Measurements from ENCODE around the gene LRP1B.

LRP1B gene

DNA sequence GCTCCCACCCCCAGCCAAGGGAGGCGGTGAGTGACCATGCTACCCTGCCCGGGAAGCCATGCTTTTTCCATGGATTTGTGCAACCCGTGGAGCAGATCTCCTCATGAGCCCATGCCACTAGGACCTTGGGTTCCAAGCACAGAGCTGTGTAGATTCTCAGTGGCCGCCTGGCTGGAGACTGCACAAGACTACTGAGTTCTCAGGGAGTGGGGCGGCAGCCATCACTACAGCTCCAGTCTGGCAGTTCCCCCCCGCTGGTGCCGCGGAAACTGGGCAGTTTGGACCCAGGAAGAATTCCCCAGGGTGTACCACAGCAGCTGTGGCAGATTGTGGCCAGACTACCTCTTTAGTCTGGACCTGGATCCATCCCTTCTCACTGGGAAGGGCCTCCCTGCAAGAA lies 470.6 kb downstream of the LRP1B start:
- DNase-seq (ENCODE audit: low spot score): no peak

DNA sequence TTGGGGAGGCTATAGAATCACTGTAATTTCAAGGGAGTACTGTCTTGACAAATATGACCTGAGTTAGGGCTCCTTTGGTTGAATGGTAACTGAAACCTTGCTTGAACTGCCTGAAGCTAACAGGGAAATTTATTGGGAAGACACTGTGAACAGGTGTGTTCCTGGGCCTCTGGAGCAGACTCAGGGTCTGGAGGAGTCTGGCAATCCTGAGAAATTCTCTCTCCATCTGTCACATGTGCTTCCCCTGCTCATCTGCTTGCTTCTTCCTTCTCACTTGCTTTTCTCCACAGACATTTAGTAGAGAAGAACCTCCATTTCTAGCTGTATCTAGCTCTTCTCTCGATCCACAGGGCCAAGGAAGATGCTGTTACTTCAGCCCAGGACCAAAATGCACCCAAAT lies 476.5 kb downstream of the LRP1B start:
- DNase-seq (ENCODE audit: low spot score): no peak

DNA sequence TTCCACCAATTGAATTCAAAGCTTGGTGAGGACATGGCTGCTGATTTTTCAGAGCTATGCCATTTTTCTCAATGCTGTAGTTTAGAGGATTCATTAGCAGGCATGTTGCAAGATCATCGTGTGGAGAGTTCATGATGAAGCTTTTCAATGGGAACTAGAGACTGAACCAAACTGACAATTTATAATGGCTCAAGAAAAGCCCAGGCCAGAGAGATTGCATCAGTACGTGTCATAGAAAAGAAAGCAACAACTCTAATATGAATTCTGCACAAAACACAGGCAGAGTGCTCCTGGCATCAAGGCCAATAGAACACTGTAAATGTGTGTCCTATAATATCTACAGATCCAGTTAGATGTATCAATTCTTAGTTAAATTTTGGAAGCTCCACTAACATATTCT lies 477.6 kb downstream of the LRP1B start:
- no peak for DNase-seq (ENCODE audit: low spot score)

DNA sequence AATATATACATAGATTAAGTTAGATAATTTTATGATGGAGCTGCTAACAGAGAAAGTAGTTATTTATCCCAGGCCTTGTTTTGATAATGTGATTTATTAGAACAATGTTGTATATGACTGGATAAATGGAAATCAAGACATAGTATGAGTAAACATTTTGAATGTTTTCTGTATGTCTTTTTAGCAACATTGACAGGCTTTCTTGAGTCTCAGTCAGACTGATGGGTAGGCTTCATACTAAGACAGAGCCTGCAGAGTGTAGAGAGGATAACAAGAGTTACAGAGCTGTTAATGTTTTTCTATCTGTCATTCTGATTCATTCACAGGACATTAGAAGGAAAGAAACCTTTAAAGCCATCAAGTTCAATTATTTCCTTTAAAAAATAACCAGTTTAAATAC lies 478.5 kb downstream of the LRP1B start:
- DNase-seq (ENCODE audit: low spot score): no peak

DNA sequence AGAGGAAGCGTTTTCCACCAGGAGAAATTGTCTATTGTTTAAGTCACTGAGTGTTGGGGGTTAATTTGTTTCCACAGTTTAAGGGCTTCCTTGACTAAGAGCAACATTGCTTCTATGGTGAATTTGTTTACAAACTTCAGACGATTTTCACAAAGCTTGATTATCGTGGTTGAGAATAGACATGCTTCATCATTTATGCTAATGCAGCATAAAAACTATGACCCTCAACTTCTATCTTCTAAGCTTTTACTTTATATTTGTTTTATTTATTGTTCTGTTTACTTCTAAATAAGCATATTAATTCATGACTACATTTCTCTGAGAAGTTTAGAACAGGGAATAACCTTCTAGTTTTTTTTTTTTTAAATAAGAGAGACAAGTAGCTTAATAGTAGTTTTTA lies 483.5 kb downstream of the LRP1B start:
- DNase-seq (ENCODE audit: low spot score): no peak

DNA sequence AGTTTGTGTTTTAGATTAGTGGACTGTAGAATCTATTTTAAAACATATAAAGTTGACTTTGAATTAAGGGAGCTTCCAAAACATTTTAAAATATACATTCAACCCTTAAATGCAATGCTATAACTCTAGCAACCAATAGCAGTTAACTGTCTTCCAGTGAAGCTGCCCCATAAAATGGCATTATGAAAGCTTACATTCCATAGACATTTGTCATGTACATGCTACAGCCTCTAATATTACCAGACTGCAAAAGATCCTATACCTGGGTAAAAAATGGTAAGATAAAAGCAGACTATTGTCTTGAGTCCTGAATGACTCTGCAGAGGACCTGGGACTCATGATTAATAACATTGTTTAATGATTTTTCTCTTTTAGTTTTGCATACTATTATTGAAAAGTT lies 489.4 kb downstream of the LRP1B start:
- DNase-seq (ENCODE audit: low spot score): no peak

DNA sequence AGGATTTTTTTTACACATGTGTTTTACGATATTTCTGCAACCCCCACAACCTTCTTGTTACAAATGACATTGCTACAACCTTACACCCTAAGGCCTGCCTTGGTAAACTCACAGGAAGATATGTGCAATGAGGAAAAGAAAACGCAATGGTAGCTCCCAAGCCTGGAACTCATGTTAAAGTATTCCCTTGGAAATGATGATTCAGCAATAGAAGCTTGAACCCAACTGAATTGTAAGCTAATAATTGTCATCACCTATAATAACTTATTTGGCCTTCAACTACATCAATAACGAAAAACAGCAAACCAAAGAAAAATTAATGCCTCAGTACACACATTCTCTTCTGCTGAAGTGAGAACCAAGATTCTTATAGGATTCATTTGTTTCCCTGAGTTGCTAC lies 491.0 kb downstream of the LRP1B start:
- no peak for DNase-seq (ENCODE audit: low spot score)

DNA sequence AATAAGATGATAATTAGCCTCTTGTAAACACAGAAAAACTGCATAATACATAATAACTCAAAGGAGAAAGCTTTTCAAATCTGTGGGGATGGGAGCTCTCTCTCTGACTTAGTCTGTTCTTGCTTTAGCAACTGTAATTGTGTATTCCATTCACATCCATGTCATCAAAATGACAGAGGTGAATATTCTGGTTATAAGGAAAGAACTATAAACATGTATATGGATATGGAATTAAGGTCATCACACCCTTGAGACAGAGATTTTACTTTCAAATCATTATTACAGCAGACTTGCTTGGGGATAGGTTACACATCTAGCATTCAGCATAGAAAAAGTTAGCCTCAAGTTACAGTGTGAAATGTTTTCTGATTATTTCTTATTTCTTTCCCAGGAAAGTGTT lies 497.7 kb downstream of the LRP1B start:
- DNase-seq (ENCODE audit: low spot score): no peak

DNA sequence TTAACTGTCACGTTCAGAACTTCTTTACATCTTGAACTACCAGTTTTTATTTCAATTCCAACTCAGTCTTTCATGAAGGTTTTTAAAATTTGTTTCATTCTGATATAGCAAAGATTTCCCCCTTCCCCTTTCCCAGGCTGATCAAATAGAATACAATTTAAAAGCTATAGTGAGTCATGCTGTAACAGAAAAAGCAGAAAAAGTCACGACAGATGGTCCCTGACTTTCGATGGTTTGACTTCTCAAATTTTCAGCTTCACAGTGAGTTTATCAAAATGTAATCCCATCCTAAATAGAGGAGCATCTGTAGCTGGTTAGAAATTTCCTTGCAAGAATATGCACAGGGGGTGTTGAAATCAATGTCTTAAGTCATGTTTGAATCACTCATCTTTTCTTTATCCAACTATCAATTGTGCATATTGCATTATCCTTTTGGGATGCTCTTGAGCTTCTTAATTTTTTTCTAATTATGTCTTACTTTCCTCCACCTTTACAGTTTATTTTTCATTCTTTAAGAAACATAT lies 500.3 kb downstream of the LRP1B start:
- DNase-seq (ENCODE audit: low spot score): no peak

DNA sequence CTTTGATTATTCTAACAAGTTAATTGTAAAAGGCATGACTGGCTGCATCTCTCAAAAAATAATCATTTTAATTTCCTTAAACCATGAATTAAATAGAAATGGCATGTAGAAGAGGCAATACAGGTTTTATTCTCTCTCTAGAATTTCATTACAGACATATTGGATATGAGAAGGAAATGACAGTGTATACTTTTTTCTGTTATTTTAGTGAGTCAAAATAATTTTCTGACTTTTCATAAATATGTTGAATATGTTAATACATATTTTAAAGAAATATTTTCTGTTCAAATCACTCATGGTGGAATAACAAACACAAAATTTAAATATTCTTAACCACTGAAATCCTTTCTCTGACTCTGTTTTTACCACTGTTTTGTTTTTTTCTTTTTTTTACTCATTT lies 510.4 kb downstream of the LRP1B start:
- no peak for DNase-seq (ENCODE audit: low spot score)

DNA sequence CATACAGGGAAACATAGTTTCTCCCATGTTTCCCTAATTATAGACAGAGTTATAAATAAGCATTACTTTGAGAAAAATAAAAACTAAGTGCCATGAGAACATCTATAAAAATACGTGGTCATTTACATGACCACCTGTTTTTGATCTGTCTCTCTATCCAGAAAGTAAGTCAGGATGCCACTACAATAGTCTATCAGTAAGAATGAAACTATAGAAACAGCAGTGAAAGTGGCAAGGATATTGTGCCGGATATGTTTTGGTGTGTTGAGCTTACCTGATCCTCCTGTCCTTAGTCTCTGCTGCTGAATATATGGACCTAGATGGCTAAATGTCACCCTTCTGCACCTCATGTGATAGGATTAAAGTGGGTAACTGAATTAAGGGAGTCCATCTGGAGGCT lies 512.4 kb downstream of the LRP1B start:
- no peak for DNase-seq (ENCODE audit: low spot score)

DNA sequence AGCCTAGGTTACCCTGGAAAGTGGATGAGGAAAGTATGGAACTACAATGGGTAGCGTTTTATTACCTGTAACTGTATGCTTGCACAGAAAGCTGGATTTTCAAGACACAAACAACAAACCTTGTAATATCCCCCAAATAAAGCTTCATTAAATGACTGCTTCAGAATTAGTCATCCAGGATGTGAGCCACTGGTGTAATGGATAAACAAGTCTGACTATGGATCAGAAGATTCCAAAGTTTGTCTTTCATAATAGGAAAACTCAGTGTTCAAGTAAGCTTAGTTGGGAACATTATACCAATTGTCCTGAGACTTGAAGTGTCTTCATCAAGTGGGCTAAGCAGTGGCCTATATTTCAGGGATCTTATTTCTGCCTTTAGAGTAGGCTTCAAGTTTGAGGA lies 518.8 kb downstream of the LRP1B start:
- DNase-seq (ENCODE audit: low spot score): no peak

DNA sequence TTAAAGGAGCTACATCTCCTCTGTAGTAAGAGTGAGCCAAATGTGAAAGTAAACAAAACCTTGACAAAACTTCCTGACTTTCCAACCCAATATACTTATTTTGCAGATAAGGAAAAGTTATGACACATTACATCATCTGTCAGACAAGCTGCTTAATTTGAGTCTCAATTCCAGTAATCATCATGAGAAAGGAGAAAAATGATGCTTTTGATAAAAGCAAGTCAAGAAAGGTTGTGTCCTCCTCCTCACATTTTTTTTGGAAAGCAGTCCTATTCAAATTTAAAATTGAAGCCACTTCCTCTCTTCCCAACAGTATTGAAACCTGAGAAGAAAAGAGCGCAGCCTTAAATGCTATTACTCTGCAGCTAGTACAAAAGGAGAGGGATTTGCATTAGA lies 519.6 kb downstream of the LRP1B start:
- no peak for DNase-seq (ENCODE audit: low spot score)

DNA sequence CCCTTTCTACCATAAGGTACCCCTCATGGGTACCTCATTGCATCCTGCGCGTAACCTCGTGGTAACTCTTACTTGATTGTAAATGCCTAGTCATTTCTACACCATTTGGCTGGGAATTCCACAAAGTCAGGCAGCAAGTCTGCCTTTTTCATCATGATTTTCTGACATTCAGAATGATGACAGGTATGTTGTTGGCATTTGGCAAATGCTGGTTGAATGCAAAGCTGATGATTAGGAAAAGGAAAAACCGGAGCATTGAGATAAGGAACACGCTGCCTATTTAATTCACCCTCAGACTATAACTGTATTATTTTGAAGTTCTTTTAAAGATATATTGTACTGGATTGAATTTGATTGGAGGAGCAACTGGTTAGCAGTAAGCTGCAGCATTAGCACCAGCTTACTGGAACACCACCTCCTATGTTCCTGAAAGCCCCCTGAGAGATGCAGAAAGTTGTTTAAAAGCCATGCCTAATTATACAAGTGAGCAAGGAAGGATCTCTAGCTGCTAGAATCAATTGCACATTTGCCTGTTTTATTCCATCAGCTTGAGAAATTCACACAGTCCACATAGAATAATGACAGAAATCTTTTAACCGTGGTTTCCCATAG lies 520.1 kb downstream of the LRP1B start:
- no peak for DNase-seq (ENCODE audit: low spot score)

DNA sequence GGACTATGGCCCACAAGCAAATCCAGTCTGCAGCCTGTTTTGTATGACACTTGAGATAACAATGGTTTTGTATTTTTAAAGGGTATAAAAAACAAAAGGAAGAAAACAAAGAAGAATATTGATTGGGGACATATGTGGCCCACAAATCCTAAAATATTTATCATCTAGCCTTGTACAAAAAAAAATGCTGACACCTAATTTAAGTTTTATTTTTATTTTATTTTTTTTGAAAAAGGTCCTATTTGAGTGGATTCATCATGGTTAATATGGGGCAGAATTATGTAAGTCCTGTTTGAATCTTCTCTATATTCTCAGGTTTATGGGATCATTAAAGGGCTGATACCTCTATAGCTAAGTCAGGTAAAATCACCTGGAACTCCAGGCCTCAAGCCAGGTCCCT lies 525.7 kb downstream of the LRP1B start:
- DNase-seq (ENCODE audit: low spot score): no peak

DNA sequence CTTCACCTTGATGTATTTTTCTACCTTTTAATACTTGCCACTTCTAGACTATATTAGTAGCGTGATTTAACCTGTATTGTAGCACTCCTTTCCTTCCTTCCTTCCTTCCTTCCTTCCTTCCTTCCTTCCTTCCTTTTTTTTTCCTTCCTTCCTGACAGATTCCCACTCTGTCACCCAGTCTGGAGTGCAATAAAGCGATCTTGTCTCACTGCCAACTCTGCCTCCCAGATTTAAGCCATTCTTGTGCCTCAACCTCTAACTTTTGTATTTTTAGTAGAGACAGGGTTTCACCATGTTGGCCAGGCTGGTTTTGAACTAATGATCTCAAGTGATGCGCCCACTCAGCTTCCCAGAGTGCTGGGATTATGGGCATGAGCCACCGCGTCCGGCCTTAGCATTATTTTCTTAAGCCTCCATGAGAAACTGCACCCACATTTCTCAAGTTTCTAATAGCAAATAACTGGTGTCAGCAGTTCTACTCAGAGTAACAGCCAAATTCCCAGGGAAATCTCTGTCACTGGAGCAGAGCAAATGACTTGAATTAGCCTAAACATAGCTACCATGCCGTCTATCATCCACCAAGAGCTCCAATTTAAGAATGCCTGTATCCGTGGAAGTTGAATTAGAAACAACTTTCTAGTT lies 529.2 kb downstream of the LRP1B start:
- no peak for DNase-seq (ENCODE audit: low spot score)

DNA sequence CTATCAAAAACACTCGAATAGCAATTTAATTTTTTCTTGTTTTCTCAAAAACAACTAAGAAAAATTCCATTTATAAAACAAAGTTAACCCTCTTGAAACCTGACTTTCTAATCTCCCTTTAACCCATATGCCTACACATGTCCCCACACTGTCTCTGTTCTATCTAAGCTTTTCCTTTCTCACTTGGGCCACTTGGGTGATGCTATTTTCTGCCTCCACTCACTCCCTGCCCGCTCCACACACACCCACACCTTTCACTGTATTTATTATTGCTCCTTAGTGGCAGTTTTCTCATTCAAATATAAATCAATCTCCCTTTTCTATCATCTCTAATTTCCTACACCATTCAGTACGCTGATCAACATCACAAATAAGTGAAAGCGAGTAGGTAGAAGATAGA lies 531.1 kb downstream of the LRP1B start:
- DNase-seq (ENCODE audit: low spot score): no peak

DNA sequence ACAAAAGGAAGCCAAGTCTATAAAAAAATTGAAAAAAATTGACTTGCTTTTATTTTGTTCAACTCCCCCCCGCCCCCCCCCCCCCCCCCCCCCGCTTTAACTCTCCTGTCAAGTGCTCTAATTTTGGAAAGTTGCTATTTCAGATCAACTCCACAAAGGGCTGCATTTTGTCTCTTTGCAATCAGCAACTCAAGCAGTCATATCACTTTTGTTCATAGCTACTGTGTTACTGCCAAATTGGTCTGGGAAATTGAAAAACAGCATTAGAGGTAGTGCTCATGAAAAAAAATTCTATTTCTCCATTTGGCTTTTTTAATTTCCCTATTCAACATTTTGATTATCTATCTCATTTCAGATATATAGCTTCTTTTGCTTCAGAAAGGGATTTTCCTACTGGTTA lies 531.8 kb downstream of the LRP1B start:
- DNase-seq (ENCODE audit: low spot score): no peak

DNA sequence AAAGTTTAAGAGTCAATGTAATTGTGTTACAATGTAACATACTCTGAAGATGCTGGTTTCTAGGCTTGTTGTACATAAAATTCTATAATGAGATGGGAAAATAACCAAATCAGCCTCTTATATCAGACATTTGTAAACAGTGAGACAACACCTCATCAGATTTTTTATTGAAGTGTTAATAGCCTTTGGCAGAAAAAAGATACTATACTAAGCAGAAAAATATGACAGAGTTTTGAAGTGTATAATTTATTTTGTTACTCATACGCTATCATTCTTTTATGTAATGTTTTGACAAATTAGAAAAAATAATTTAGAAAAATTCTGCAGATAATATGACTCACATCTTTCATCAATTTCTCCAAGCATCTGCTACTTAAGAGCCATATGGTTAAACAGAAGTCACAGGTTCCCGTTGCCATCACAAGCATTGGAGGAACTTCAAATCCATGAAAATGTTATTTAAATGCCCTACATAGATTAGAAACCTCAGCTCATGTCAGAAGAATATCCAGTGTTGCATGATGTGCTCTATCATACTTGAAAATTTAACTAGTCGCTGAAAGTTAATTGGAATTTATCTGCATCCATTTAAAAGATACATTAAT lies 535.4 kb downstream of the LRP1B start:
- DNase-seq (ENCODE audit: low spot score): no peak

DNA sequence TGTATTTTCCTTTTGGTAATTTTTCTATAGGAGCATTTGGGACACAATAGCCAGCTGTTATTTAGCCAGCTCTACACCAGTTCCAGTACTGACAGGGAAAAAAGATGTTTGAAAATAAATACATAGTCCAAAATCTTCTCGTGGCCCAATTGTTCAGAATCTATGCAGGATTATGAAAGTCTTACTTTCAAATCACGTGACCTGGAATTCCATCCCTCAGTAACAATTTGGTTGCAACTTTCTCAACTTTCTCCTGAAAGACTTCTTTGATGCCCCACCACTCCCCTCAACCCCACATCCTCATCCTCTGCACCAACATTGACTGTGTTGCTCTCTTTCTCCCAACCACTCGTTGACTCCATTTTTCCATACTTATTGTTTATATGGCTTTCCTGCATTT lies 539.0 kb downstream of the LRP1B start:
- DNase-seq (ENCODE audit: low spot score): no peak

DNA sequence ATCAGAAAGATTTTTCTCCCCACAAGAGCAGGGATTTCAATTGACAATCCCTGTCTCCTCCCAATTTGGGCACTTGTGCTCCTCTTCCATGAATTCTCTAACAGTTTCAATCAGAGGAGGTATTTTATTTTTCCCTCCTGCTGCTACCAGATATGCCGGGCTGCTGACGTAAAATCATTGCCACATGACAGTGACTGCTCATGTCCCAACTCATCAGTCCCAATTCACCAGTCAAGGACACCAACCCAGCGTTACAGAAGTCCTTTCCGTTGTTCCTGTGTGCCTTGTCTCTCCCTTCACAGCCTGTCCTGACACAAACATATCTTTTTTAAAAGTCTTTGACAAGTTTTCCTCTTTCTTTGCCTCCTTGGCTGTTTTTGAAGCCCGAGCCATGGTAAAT lies 540.2 kb downstream of the LRP1B start:
- DNase-seq (ENCODE audit: low spot score): no peak

DNA sequence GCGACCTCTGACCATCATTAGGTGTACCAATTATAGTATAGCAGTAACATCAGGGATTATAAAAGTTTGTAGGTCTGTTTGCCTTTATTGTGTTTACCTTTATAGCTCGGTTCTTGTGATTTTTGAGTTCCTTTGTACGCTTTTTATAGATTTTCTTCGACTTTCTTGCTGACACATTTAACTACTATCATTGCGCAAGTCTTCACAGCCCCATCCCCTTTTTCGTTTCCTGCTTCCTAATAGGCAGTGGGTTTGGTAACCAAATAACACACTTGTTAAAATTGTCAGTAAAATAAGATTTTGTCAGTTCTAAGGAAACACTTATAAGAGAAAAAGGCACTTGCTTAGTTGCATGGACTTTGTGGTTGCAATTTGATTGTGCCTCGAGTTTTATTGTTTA lies 541.5 kb downstream of the LRP1B start:
- DNase-seq (ENCODE audit: low spot score): no peak

DNA sequence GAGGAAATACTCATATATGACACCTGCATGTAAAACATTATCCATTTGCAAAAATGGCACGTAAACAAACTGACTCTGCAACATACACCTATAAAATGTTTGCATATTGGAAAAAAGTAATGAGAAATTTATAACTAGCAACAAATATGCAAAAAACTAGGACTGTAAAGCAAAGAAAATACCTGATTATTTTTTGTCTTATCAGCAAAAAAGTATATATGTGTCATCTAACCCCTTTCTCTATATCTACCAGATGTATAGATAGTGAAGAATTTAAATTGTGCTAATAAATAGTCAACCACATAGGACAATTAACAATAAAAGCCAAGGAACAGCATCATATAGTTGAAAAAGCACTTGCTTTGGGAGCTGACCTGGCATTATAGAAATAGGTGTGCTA lies 543.8 kb downstream of the LRP1B start:
- DNase-seq (ENCODE audit: low spot score): no peak

DNA sequence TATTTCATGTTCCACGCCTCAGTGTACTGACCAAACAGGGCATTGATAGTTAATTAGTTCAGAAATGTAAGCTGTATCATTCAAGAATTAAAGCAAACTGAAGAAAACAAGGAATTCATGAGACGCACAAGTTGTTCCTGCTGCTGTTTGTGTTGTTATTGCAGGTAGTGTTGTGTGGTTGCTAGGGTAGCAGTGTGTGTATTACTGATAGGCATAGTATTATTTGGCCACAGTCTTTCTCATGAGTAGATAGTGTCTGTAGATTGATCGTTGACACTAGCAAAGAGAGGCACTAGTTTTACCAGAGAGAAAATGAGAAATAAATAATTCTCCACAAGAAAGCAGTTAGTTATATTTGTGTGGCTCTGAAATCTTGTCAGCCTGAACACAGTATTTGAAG lies 548.6 kb downstream of the LRP1B start:
- DNase-seq (ENCODE audit: low spot score): no peak
